NCI-H1694 (cell line): ENCODE measurements around the gene DVL1.

Source experiments
- DNase-seq: peaks from one replicate; lab custom pipeline; 2025; lab: John Stamatoyannopoulos, UW

The DVL1 gene

GRCh38 chr1:1341549-1342021 lies 7.6 kb downstream of the DVL1 start:
- no peak for DNase-seq

- DNase-seq = no peak
Measured at GRCh38 chr1:1340791-1341548, 8.2 kb downstream of the DVL1 start.

GRCh38 chr1:1340185-1340584 lies 9.0 kb downstream of the DVL1 start:
- no peak for DNase-seq

GRCh38 chr1:1338278-1338677 lies 10.9 kb downstream of the DVL1 start:
- no peak for DNase-seq

GRCh38 chr1:1337793-1338147 lies 11.4 kb downstream of the DVL1 start:
- DNase-seq = no peak

- no peak for DNase-seq
Measured at GRCh38 chr1:1336931-1337792, 12.1 kb downstream of the DVL1 start.

GRCh38 chr1:1336446-1336845 lies 12.8 kb downstream of the DVL1 start:
- DNase-seq = no peak

GRCh38 chr1:1335792-1336248 lies 13.4 kb downstream of the DVL1 start:
- no peak for DNase-seq

GRCh38 chr1:1335283-1335682 lies 13.9 kb downstream of the DVL1 start:
- DNase-seq = no peak

- no peak for DNase-seq
Measured at GRCh38 chr1:1334835-1335234, 14.4 kb downstream of the DVL1 start.

GRCh38 chr1:1333551-1334241 lies 15.5 kb downstream of the DVL1 start:
- no peak for DNase-seq

GRCh38 chr1:1332774-1333480 lies 16.3 kb downstream of the DVL1 start:
- DNase-seq = no peak

- no peak for DNase-seq
Measured at GRCh38 chr1:1332031-1332755, 17.0 kb downstream of the DVL1 start.

GRCh38 chr1:1331068-1331965 lies 17.9 kb downstream of the DVL1 start, which contains the start of gene TAS1R3:
Gene TAS1R3, plus strand, starts transcription at chr1:1331280. Its CDS starts 66 bp downstream, at chr1:1331346.
- no peak for DNase-seq

- no peak for DNase-seq
Measured at GRCh38 chr1:1330366-1331067, 18.7 kb downstream of the DVL1 start.

- no peak for DNase-seq
Measured at GRCh38 chr1:1329304-1330210, 19.7 kb downstream of the DVL1 start.

- DNase-seq = no peak
Measured at GRCh38 chr1:1328254-1328653, 21.0 kb downstream of the DVL1 start.

GRCh38 chr1:1327291-1327690 lies 21.9 kb downstream of the DVL1 start:
- no peak for DNase-seq
